Activated CD4-positive, alpha-beta T cell treated with anti-CD3 and anti-CD28 coated beads for 36 hours (primary cell): ENCODE measurements around the gene CFAP61. TPM values are rescaled to one million over a fixed set of nuclear protein-coding genes. Genes with fewer than 3 reads are reported as not detected.

Experiments
- ATAC-seq: fragments of 200-7000 bp; cut with Tn5 transposase; one replicate; pipeline ENCODE4 v1.10.0; 2021; ENCODE audit warnings: mild to moderate bottlenecking, moderate library complexity
- CTCF ChIA-PET: fragments of 350-600 bp; sonication (Branson Sonifier 250); formaldehyde crosslinking; loops from one replicate; lab custom pipeline; 2021; ENCODE audit warnings: antibody characterized with exemption; lab: Charles Lee
- POLR2A ChIA-PET: fragments of 350-600 bp; sonication (Branson Sonifier 250); formaldehyde crosslinking; loops from one replicate; lab custom pipeline; 2021; ENCODE audit warnings: antibody characterized with exemption, inconsistent platforms; lab: Charles Lee
- DNase-seq: peaks from one replicate; pipeline ENCODE4 v3.0.0-alpha.2; 2020
- H3K27ac Mint-ChIP-seq: one replicate; pipeline ENCODE4 v1.8.0; 2021; ENCODE audit warnings: mixed read lengths
- H3K27me3 Mint-ChIP-seq: one replicate; pipeline ENCODE4 v1.8.0; 2021; ENCODE audit warnings: mixed read lengths
- H3K36me3 Mint-ChIP-seq: one replicate; pipeline ENCODE4 v1.8.0; 2021; ENCODE audit warnings: low read depth, mixed read lengths
- H3K4me1 Mint-ChIP-seq: one replicate; pipeline ENCODE4 v1.8.0; 2021; ENCODE audit warnings: mixed read lengths
- H3K4me3 Mint-ChIP-seq: one replicate; pipeline ENCODE4 v1.8.0; 2021; ENCODE audit warnings: mild to moderate bottlenecking, moderate library complexity, mixed read lengths
- H3K9me3 Mint-ChIP-seq: one replicate; pipeline ENCODE4 v1.8.0; 2021; ENCODE audit warnings: low read depth, mixed read lengths
- intact Hi-C, 2 experiments: fragments of 100-400 bp; cut with DNase I in 1 of 2; cut with micrococcal nuclease in 1 of 2; formaldehyde crosslinking; loops; one replicate each; pipeline versions ENCODE4 v1.14.2 to v1.15.1; 2022 to 2024; cut with DNase I, micrococcal nuclease
- total RNA-seq, 2 experiments: library from RNA; stranded (reverse); gene quantifications; one replicate each; pipeline ENCODE4 v1.2.3, GENCODE V29; 2021

The CFAP61 gene
- total RNA-seq, 2 experiments from 2014 or later, result 0.39 to 0.51 TPM

DNA sequence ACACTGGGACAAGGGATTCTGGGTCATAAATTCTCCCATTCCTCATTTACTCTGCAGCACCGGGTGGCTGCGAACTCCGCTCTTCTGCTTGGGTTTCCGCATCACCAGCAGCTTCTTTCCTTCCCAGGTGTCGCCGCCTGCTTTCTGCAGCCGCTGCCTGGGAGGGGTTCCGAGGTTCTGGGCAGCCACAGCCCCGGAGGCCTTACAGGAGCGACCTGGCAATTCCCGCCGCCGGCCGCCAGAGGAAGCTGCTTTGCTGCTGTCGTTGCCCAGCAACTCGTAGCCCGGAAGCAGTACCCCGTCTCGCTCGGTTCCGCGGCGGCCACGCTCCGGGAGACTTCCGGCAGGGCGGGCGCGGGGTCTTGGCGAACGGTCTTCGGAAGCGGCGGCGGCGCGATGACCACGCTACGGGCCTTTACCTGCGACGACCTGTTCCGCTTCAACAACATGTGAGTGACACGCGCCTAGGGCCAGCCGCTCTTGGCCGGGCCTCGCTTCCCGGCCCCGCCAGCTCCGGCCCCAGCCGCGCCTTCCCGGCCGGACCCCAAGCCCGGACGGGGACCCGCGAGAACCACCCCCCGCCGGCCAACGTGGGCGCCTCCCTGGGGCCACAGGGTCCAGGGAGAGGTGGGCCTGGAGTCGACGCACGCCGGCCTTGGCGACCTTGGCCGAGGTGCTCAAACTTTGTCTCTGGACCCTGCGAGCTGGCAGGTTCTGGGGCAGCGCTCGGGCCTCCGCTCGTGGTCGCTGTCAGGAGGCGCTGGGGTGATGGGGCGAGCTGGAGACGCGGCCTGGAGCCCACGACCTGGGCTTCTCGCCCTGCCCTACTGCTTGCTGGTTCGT, 35.1 kb upstream of the CFAP61 start, which contains the start of gene NAA20:
Gene NAA20, plus strand, starts transcription at position 362 of the 843 bp plus-strand sequence. Its CDS starts 35 bp downstream, at position 397.
- H3K27ac Mint-ChIP-seq, result peak within 1 kb of the TSS; percentile 88
- ATAC-seq (peak; percentile 98), DNase-seq (peak; percentile 96)
- H3K4me1 Mint-ChIP-seq, result peaks cover 54% of the 10 kb centered on the region
- no peaks in the 10 kb centered on the region for H3K27me3 Mint-ChIP-seq
- intact Hi-C loops, result loop anchor here (1.0 to 5.0 kb wide), 8 partner anchors 35 to 1730 kb away; partner anchors contain the start of genes CFAP61 (in 2 of the 2), CRNKL1 (in 2 of the 2), SEC23B (in 2 of the 2) and RALGAPA2 (in 1 of the 2)
- H3K4me3 Mint-ChIP-seq, result peak within 1 kb of the TSS; percentile 93
- peaks cover 20% of the 10 kb centered on the region for H3K36me3 Mint-ChIP-seq
- ChIA-PET CTCF (interaction anchor here (0.7 to 1.8 kb wide), 4 partner anchors 34 to 184 kb away, joined by 3 to 21 read pairs (median 3); partner anchors contain the start of genes CFAP61 and CRNKL1), POLR2A (interaction anchor here (0.6 to 1.1 kb wide), 2 partner anchors 35 to 474 kb away, joined by 3 to 6 read pairs; partner anchors contain the start of genes CFAP61 and CRNKL1)
- H3K9me3 Mint-ChIP-seq, result no peaks in the 10 kb centered on the region

- Mint-ChIP-seq H3K27me3 (no peaks in the 10 kb centered on the region), H3K27ac (peak overlapping the region; percentile 72), H3K9me3 (no peaks in the 10 kb centered on the region), H3K4me1 (peaks cover 60% of the 10 kb centered on the region), H3K36me3 (peaks cover 22% of the 10 kb centered on the region), H3K4me3 (peak overlapping the region; percentile 93)
- intact Hi-C loops, result loop anchor here (1.0 to 5.0 kb wide), 8 partner anchors 34 to 1731 kb away; partner anchors contain the start of genes CFAP61 (in 2 of the 2), CRNKL1 (in 2 of the 2), SEC23B (in 2 of the 2) and RALGAPA2 (in 1 of the 2)
- ATAC-seq (no peak), DNase-seq (peak; percentile 43)
- CTCF ChIA-PET, result interaction anchor here (0.7 to 1.8 kb wide), 2 partner anchors 34 to 77 kb away, joined by 3 to 21 read pairs; partner anchors contain the start of genes CFAP61 and CRNKL1
- POLR2A ChIA-PET, result interaction anchor here (1.1 kb wide), 1 partner anchor 35 kb away, joined by 6 read pairs; the partner anchor contains the start of genes CFAP61 and CRNKL1
Observed at GRCh38 chr20:20017844-20018185, 34.5 kb upstream of the CFAP61 start.

DNA sequence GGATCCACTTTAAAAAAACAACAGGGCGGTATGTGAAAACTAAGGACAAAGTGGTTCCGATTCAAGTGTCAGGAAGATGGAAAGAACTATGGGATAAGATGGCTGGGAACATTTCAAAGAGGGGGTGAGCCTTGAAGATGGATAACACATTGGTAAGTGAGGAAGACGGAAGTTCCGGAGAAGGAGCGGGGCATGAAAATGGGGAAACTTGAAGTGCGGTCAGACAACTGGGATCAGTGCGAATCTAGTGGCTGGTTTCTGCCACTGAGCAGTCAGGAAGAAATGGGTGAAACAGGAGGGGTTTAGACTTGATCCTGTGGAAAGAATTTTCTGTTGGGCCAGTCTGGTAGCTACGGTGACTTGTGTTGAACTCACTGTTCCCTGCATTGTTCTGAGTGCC, 34.0 kb upstream of the CFAP61 start:
- H3K4me1 Mint-ChIP-seq, result peaks cover 62% of the 10 kb centered on the region

DNA sequence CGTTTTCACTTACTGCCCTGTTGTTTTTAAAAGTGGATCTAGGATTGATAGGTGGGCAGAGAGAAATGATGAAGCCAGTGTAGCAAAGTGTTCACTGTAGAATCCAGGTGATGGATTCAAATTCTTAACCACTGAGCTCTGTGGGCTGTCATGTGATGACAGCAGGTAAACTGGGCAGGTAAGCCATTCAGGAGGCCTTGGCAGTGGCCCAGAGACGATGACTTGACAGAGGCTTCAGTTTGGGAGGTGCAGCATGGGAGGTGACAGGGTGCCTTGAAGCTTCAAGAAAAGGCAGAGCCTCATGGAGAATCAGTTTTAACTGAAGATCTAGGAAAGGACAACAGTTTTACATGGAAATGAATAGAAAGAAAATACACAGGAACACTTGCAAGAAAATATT, 33.2 kb upstream of the CFAP61 start:
- ATAC-seq (no peak), DNase-seq (no peak)
- Mint-ChIP-seq H3K27me3 (no peaks in the 10 kb centered on the region), H3K4me3 (peak overlapping the region; percentile 93), H3K4me1 (peaks cover 69% of the 10 kb centered on the region), H3K27ac (peak overlapping the region; percentile 60), H3K36me3 (peaks cover 30% of the 10 kb centered on the region), H3K9me3 (no peaks in the 10 kb centered on the region)
- POLR2A ChIA-PET, result no interaction called here
- intact Hi-C loops, result loop anchor here (5.0 kb wide), 2 partner anchors 1512 to 1732 kb away; partner anchors contain the start of genes SEC23B (in 1 of the 2) and ZNF133 (in 1 of the 2)
- CTCF ChIA-PET, result interaction anchor here (1.2 kb wide), 1 partner anchor 29 kb away, joined by 4 read pairs; no protein-coding TSS in a partner anchor

More for the DNA sequence above, 34.0 kb upstream of the CFAP61 start:
- ChIA-PET CTCF (interaction anchor here (0.7 to 1.8 kb wide), 2 partner anchors 34 to 78 kb away, joined by 3 to 21 read pairs; partner anchors contain the start of genes CFAP61 and CRNKL1), POLR2A (no interaction called here)
- no peaks in the 10 kb centered on the region for H3K27me3 Mint-ChIP-seq
- no peaks in the 10 kb centered on the region for H3K9me3 Mint-ChIP-seq
- intact Hi-C loops, result loop anchor here (5.0 kb wide), 2 partner anchors 1511 to 1731 kb away; partner anchors contain the start of genes SEC23B (in 1 of the 2) and ZNF133 (in 1 of the 2)
- peak overlapping the region; percentile 72 for H3K27ac Mint-ChIP-seq
- peak overlapping the region; percentile 93 for H3K4me3 Mint-ChIP-seq
- H3K36me3 Mint-ChIP-seq, result peaks cover 22% of the 10 kb centered on the region
- ATAC-seq, result no peak
- no peak for DNase-seq

- ChIA-PET CTCF (interaction anchor here (0.7 to 1.0 kb wide), 2 partner anchors 31 to 1345 kb away, joined by 3 read pairs; no protein-coding TSS in a partner anchor), POLR2A (no interaction called here)
- H3K9me3 Mint-ChIP-seq, result no peaks in the 10 kb centered on the region
- H3K4me1 Mint-ChIP-seq, result peaks cover 67% of the 10 kb centered on the region
- H3K27ac Mint-ChIP-seq, result peak overlapping the region; percentile 37
- no peak for DNase-seq
- no peak for ATAC-seq
- intact Hi-C loops, result no loop called here
- no peak overlapping the region for H3K4me3 Mint-ChIP-seq
- peaks cover 34% of the 10 kb centered on the region for H3K36me3 Mint-ChIP-seq
- H3K27me3 Mint-ChIP-seq, result no peaks in the 10 kb centered on the region
Observed at GRCh38 chr20:20020908-20021307, 31.4 kb upstream of the CFAP61 start.

DNA sequence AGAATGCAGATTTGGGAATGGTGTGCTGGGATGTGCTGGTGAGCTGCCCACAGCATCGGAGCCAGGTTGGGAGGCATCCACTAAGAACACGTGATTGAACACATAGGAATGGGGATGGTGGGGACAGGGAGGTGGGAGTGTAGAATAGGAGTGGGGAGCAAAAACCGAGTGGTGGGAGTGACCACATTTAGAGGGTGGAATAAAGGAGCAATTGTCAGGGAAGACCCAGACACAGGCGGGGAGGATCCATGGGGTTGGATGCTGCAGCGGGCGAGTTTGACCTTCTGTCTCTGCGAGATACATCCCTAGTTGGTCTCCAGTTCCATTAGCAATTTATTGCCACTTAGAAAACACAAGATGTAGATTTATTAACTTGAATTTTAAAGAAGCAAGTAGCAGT, 30.5 kb upstream of the CFAP61 start:
- CTCF ChIA-PET, result no interaction called here
- no peak for DNase-seq
- peaks cover 37% of the 10 kb centered on the region for H3K36me3 Mint-ChIP-seq
- H3K4me1 Mint-ChIP-seq, result peaks cover 63% of the 10 kb centered on the region
- no peak for ATAC-seq
- H3K4me3 Mint-ChIP-seq, result no peak overlapping the region
- H3K27me3 Mint-ChIP-seq, result no peaks in the 10 kb centered on the region
- intact Hi-C loops, result loop anchor here in 1 of 2 experiments (1.0 kb wide), 1 partner anchor 30 kb away; the partner anchor contains the start of genes CFAP61 and CRNKL1
- POLR2A ChIA-PET, result no interaction called here
- no peaks in the 10 kb centered on the region for H3K9me3 Mint-ChIP-seq
- H3K27ac Mint-ChIP-seq, result peak overlapping the region; percentile 61

DNA sequence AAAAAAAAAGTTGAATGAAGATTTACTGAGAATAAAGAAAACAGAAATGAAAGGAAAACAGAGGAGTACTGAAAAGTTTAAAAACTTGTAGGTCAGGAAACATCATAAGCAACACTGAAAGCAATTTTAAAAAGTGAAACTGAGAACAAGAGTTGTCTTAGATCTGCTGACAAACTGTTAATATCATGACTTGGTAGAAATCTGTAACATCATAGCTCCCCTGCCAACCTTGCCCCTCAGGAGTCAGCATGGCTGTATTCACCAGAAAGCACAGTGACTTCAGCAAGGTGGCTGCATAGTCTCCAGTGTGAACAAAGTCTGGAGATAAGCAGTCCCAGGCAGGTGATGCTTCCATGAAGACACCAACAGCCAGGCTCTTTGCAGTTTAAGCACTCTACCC, 29.8 kb upstream of the CFAP61 start:
- intact Hi-C loops, result loop anchor here in 1 of 2 experiments (1.0 kb wide), 1 partner anchor 30 kb away; the partner anchor contains the start of genes CFAP61 and CRNKL1
- peak overlapping the region; percentile 49 for H3K27ac Mint-ChIP-seq
- peaks cover 61% of the 10 kb centered on the region for H3K4me1 Mint-ChIP-seq
- DNase-seq, result peak; percentile 21
- H3K36me3 Mint-ChIP-seq, result peaks cover 40% of the 10 kb centered on the region
- ATAC-seq, result peak; percentile 68
- no peaks in the 10 kb centered on the region for H3K9me3 Mint-ChIP-seq
- no peaks in the 10 kb centered on the region for H3K27me3 Mint-ChIP-seq
- CTCF ChIA-PET, result interaction anchor here (0.7 kb wide), 1 partner anchor 12 kb away, joined by 3 read pairs; no protein-coding TSS in a partner anchor
- no peak overlapping the region for H3K4me3 Mint-ChIP-seq
- POLR2A ChIA-PET, result interaction anchor here (0.6 to 0.7 kb wide), 2 partner anchors 24 to 30 kb away, joined by 6 to 7 read pairs; no protein-coding TSS in a partner anchor

DNA sequence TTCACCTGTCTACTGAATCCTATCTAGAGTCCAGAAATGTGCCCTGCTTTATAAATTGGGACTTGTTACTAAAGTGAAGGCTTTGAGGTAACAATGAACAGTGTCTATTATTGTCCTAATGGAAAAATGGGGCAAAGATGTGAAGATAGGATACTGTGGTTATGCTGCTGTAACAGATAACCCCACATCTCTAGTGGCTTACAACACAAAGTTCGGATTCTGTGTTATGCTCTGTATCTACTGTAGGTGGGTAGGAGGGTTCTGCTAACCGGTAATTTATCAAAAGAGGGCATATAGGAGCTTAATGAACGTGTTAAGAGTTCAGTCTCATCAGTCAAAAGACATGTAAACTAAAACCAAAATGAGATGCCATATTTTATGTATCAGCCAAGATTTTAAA, 28.9 kb upstream of the CFAP61 start:
- Mint-ChIP-seq H3K36me3 (peaks cover 39% of the 10 kb centered on the region), H3K27me3 (no peaks in the 10 kb centered on the region), H3K4me3 (no peak overlapping the region), H3K27ac (peak overlapping the region; percentile 4), H3K9me3 (no peaks in the 10 kb centered on the region), H3K4me1 (peaks cover 55% of the 10 kb centered on the region)
- intact Hi-C loops, result no loop called here
- ATAC-seq (no peak), DNase-seq (no peak)
- ChIA-PET CTCF (interaction anchor here (0.6 kb wide), 1 partner anchor 23 kb away, joined by 3 read pairs; no protein-coding TSS in a partner anchor), POLR2A (no interaction called here)

GRCh38 chr20:20024942-20025341, 27.4 kb upstream of the CFAP61 start:
- DNase-seq (no peak), ATAC-seq (no peak)
- peak overlapping the region; percentile 9 for H3K27ac Mint-ChIP-seq
- ChIA-PET POLR2A (no interaction called here), CTCF (no interaction called here)
- no peaks in the 10 kb centered on the region for H3K27me3 Mint-ChIP-seq
- no peaks in the 10 kb centered on the region for H3K9me3 Mint-ChIP-seq
- peaks cover 38% of the 10 kb centered on the region for H3K36me3 Mint-ChIP-seq
- no peak overlapping the region for H3K4me3 Mint-ChIP-seq
- peaks cover 40% of the 10 kb centered on the region for H3K4me1 Mint-ChIP-seq
- intact Hi-C loops, result no loop called here

DNA sequence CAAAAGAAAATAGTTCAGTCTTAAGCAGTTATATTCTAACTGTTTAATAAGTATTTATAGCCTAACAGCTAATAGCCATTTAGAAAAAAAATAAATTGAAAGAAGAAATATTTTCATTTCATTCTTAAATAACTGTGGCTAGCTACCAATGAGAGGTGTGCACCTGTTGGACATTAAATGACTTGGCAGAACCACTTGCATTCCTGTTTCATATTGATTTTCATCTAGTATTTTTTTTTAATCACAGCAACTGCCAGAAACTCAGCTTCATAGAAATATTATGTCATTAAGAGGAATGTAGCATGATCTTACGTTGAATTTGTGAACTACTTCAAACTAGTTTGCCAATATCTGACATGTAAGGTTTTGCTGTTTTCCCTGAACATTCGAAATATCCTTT, 25.0 kb upstream of the CFAP61 start:
- Mint-ChIP-seq H3K27me3 (no peaks in the 10 kb centered on the region), H3K27ac (no peak overlapping the region), H3K36me3 (peaks cover 39% of the 10 kb centered on the region), H3K9me3 (no peaks in the 10 kb centered on the region), H3K4me1 (peaks cover 20% of the 10 kb centered on the region), H3K4me3 (no peak overlapping the region)
- intact Hi-C loops, result no loop called here
- ATAC-seq (no peak), DNase-seq (no peak)
- ChIA-PET POLR2A (interaction anchor here (0.6 kb wide), 1 partner anchor 13 kb away, joined by 4 read pairs; no protein-coding TSS in a partner anchor), CTCF (interaction anchor here (0.6 to 1.2 kb wide), 4 partner anchors 11 to 1301 kb away, joined by 3 to 4 read pairs (median 4); no protein-coding TSS in a partner anchor)

DNA sequence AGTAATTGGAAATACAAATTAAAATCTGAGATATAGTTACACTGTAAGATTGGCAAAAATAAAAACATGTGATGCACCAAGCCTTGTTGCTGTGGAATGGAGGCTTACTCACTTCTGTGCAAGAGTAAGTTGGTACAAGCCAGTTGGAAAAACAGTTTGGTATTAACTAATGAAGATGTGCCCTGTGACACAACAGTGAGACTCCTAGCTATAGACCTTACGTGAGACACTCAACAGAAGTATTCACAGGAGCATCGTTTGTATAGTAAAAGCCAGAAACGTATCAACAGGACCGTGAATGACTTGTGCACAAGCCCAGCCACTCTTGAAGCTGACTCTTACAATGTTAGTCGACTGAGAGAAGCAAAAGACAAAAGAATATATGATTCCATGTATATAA, 20.5 kb upstream of the CFAP61 start:
- CTCF ChIA-PET, result no interaction called here
- H3K27ac Mint-ChIP-seq, result no peak overlapping the region

More for the DNA sequence above, 20.5 kb upstream of the CFAP61 start:
- H3K4me1 Mint-ChIP-seq, result peaks cover 3% of the 10 kb centered on the region
- POLR2A ChIA-PET, result no interaction called here
- no peaks in the 10 kb centered on the region for H3K9me3 Mint-ChIP-seq
- peaks cover 42% of the 10 kb centered on the region for H3K36me3 Mint-ChIP-seq
- no peak overlapping the region for H3K4me3 Mint-ChIP-seq
- intact Hi-C loops, result no loop called here
- ATAC-seq, result no peak
- no peak for DNase-seq
- H3K27me3 Mint-ChIP-seq, result no peaks in the 10 kb centered on the region
